GM18526 (cell line): Measurements from ENCODE around the gene SORCS2.

Experiments used
- POLR2A ChIP-seq: IDR thresholded peaks from 3 replicates; pipeline ENCODE4 v1.6.1; 2011; ENCODE audit not compliant: insufficient read length; ENCODE audit errors: extremely low read depth

Gene SORCS2

GRCh38 chr4:7668271-7668670 is 475.9 kb downstream of the SORCS2 start:
- no peak for TF ChIP-seq POLR2A

- no peak for TF ChIP-seq POLR2A
Observed at GRCh38 chr4:7668826-7669225, 476.5 kb downstream of the SORCS2 start.

- TF ChIP-seq POLR2A = no peak
Observed at GRCh38 chr4:7672601-7673000, 480.3 kb downstream of the SORCS2 start.

- TF ChIP-seq POLR2A = no peak
Observed at GRCh38 chr4:7673121-7673520, 480.8 kb downstream of the SORCS2 start.

GRCh38 chr4:7674706-7675105 is 482.4 kb downstream of the SORCS2 start:
- TF ChIP-seq POLR2A = no peak

GRCh38 chr4:7675136-7675535 is 482.8 kb downstream of the SORCS2 start:
- no peak for TF ChIP-seq POLR2A

GRCh38 chr4:7675612-7676320 is 483.4 kb downstream of the SORCS2 start:
- no peak for TF ChIP-seq POLR2A

- no peak for TF ChIP-seq POLR2A
Observed at GRCh38 chr4:7676398-7676922, 484.1 kb downstream of the SORCS2 start.

- no peak for TF ChIP-seq POLR2A
Observed at GRCh38 chr4:7677086-7677485, 484.7 kb downstream of the SORCS2 start.

GRCh38 chr4:7677799-7678301 is 485.5 kb downstream of the SORCS2 start:
- TF ChIP-seq POLR2A = no peak

GRCh38 chr4:7678318-7678852 is 486.0 kb downstream of the SORCS2 start:
- no peak for TF ChIP-seq POLR2A

- no peak for TF ChIP-seq POLR2A
Observed at GRCh38 chr4:7679406-7680040, 487.2 kb downstream of the SORCS2 start.

- TF ChIP-seq POLR2A = no peak
Observed at GRCh38 chr4:7680106-7680505, 487.8 kb downstream of the SORCS2 start.

GRCh38 chr4:7680731-7681130 is 488.4 kb downstream of the SORCS2 start:
- no peak for TF ChIP-seq POLR2A

- TF ChIP-seq POLR2A = no peak
Observed at GRCh38 chr4:7683126-7683703, 490.9 kb downstream of the SORCS2 start.

- no peak for TF ChIP-seq POLR2A
Observed at GRCh38 chr4:7684294-7684693, 492.0 kb downstream of the SORCS2 start.
